Ovary (tissue), 3 donors: ENCODE data around the gene AIFM3.

ENCODE experiments used
- POLR2A ChIP-seq: fragments of 450-650 bp; IDR thresholded peaks from one replicate; pipeline ENCODE4 v1.6.1; 2017; ENCODE audit warnings: antibody characterized with exemption, mild to moderate bottlenecking, moderate library complexity
- TF ChIP-seq, protein P1 (sequence below), 3 donors: fragments of 450-650 bp in 2 of 3; fragments of 200-600 bp in 1 of 3; IDR thresholded peaks; one replicate each; pipeline versions ENCODE4 v1.5.1 to v1.8.0; 2016 to 2022; ENCODE audit warnings: antibody characterized with exemption in 3 of 3, mild to moderate bottlenecking in 1 of 3
- donor health status: DM: no; HTN: no; CAD: no.

DNA sequence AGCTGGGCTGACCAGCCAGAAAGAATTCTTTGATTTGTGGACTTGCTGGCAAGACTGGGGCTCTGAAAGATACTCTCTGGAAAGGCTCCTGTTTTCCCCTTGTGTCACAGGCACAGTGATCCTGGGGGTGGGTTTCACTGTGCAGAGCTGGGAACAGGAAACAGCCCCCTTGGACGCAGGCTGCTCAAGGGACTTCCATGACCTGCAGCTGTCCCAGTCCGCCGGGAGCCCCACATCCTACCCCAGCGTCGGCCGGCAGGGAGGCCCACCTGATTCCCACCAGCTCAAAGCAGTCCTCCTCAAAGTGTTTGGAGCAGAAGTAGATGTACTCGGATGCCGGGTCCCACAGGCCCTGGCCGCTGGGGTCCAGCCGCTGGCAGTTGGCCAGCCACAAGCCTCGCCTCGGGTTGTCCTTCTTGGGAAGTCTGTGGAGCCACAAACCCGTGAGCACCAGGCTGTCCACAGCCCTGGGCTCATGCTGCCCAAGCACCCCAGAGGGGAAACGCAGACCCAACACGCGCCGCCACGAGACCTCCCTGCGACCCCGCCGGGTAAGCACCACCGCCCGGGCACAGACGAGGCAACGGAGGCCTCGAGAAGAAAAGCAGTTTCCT, 34.0 kb downstream of the AIFM3 start:
- TF ChIP-seq, protein P1, sequence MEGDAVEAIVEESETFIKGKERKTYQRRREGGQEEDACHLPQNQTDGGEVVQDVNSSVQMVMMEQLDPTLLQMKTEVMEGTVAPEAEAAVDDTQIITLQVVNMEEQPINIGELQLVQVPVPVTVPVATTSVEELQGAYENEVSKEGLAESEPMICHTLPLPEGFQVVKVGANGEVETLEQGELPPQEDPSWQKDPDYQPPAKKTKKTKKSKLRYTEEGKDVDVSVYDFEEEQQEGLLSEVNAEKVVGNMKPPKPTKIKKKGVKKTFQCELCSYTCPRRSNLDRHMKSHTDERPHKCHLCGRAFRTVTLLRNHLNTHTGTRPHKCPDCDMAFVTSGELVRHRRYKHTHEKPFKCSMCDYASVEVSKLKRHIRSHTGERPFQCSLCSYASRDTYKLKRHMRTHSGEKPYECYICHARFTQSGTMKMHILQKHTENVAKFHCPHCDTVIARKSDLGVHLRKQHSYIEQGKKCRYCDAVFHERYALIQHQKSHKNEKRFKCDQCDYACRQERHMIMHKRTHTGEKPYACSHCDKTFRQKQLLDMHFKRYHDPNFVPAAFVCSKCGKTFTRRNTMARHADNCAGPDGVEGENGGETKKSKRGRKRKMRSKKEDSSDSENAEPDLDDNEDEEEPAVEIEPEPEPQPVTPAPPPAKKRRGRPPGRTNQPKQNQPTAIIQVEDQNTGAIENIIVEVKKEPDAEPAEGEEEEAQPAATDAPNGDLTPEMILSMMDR (IDR thresholded peaks at IDR 0.05) = peak in 1 of 3 donors; percentile 11
- TF ChIP-seq POLR2A = no peak
